ENCODE results near the gene ATP11A. TPM values are rescaled to one million over a fixed set of nuclear protein-coding genes. Genes with fewer than 3 reads are reported as not detected.

Gene ATP11A
- polyA plus RNA-seq, 12 donors, result 16.4 to 38.1 (median 22.5) TPM; not detected in 1

- DNase-seq, result no peak
Observed at GRCh38 chr13:112891477-112892401, 201.9 kb downstream of the ATP11A start.

- DNase-seq, result no peak
Observed at GRCh38 chr13:112892426-112893206, 202.8 kb downstream of the ATP11A start.

GRCh38 chr13:112893207-112893569 lies 203.3 kb downstream of the ATP11A start:
- no peak for DNase-seq

- DNase-seq, result no peak
Observed at GRCh38 chr13:112893570-112894422, 204.0 kb downstream of the ATP11A start.

- no peak for DNase-seq
Observed at GRCh38 chr13:112894423-112894672, 204.5 kb downstream of the ATP11A start.

- DNase-seq, result no peak
Observed at GRCh38 chr13:112894673-112895481, 205.0 kb downstream of the ATP11A start.

GRCh38 chr13:112895521-112896465 lies 206.0 kb downstream of the ATP11A start:
- DNase-seq, result no peak

- no peak for DNase-seq
Observed at GRCh38 chr13:112896736-112897602, 207.1 kb downstream of the ATP11A start.

- DNase-seq, result no peak
Observed at GRCh38 chr13:112897603-112897955, 207.7 kb downstream of the ATP11A start.

- DNase-seq, result no peak
Observed at GRCh38 chr13:112897956-112898620, 208.2 kb downstream of the ATP11A start.

GRCh38 chr13:112898621-112899280 lies 208.9 kb downstream of the ATP11A start:
- DNase-seq, result no peak

GRCh38 chr13:112899281-112900225 lies 209.7 kb downstream of the ATP11A start:
- DNase-seq, result no peak

- no peak for DNase-seq
Observed at GRCh38 chr13:112900226-112900600, 210.4 kb downstream of the ATP11A start.

- DNase-seq, result no peak
Observed at GRCh38 chr13:112900691-112901091, 210.9 kb downstream of the ATP11A start.

- no peak for DNase-seq
Observed at GRCh38 chr13:112902101-112902651, 212.3 kb downstream of the ATP11A start.

- DNase-seq, result no peak
Observed at GRCh38 chr13:112902669-112903068, 212.8 kb downstream of the ATP11A start.

Data from muscle of arm (tissue), 12 donors.